Activated T-helper 1 cell treated with Interleukin-2 at 50 U/mL for 16 hours (primary cell): Measurements from ENCODE around the gene ZNF547.

Source experiments
- DNase-seq: peaks from one replicate; pipeline ENCODE4 v3.0.0-alpha.2; 2020; ENCODE audit warnings: low read depth

ZNF547 gene

GRCh38 chr19:57362997-57363687 lies at the start of gene ZNF547, which contains the start of gene TRAPPC2B:
Gene ZNF547 (plus strand): TSS chr19:57363551. CDS start chr19:57368556, 5,005 bp downstream.
Gene TRAPPC2B (plus strand): TSS chr19:57363551. CDS start chr19:57364834, 1,283 bp downstream.
- peak; percentile 96 for DNase-seq

GRCh38 chr19:57314146-57314545 lies 49.2 kb upstream of the ZNF547 start:
- no peak for DNase-seq

GRCh38 chr19:57317503-57317902 lies 45.8 kb upstream of the ZNF547 start:
- DNase-seq, result no peak

- DNase-seq, result no peak
These were observed 43.5 kb upstream of the ZNF547 start for GRCh38 chr19:57319869-57320179.

GRCh38 chr19:57320180-57321084 lies 42.9 kb upstream of the ZNF547 start, which contains the start of gene ZNF543:
Gene ZNF543 (plus strand): TSS chr19:57320472. CDS start chr19:57320854, 382 bp downstream.
- DNase-seq, result peak; percentile 81

- no peak for DNase-seq
These were observed 42.2 kb upstream of the ZNF547 start for GRCh38 chr19:57321116-57321515.

GRCh38 chr19:57321751-57322150 lies 41.6 kb upstream of the ZNF547 start:
- no peak for DNase-seq

GRCh38 chr19:57324992-57325391 lies 38.4 kb upstream of the ZNF547 start:
- no peak for DNase-seq

- no peak for DNase-seq
These were observed 35.4 kb upstream of the ZNF547 start for GRCh38 chr19:57327993-57328392.

- no peak for DNase-seq
These were observed 29.2 kb upstream of the ZNF547 start for GRCh38 chr19:57334191-57334590.

- no peak for DNase-seq
These were observed 24.5 kb upstream of the ZNF547 start for GRCh38 chr19:57338877-57339276.

GRCh38 chr19:57342582-57342981 lies 20.8 kb upstream of the ZNF547 start:
- DNase-seq, result no peak

GRCh38 chr19:57348136-57348535 lies 15.2 kb upstream of the ZNF547 start:
- no peak for DNase-seq

GRCh38 chr19:57350877-57351805 lies 12.2 kb upstream of the ZNF547 start, which contains the start of gene ZNF304:
Gene ZNF304 (plus strand): TSS chr19:57351271. CDS start chr19:57351665, 394 bp downstream.
- DNase-seq, result peak; percentile 65

GRCh38 chr19:57351867-57352266 lies 11.5 kb upstream of the ZNF547 start:
- DNase-seq, result no peak

- no peak for DNase-seq
These were observed 7.4 kb upstream of the ZNF547 start for GRCh38 chr19:57355916-57356315.

- DNase-seq, result no peak
These were observed 5.9 kb upstream of the ZNF547 start for GRCh38 chr19:57357406-57357805.

- DNase-seq, result no peak
These were observed 4.1 kb upstream of the ZNF547 start for GRCh38 chr19:57359300-57359699.

GRCh38 chr19:57362419-57362818 lies 932 bp upstream of the ZNF547 start:
- no peak for DNase-seq

- no peak for DNase-seq
These were observed 384 bp downstream of the ZNF547 start for GRCh38 chr19:57363688-57364181.

- no peak for DNase-seq
These were observed 3.4 kb downstream of the ZNF547 start for GRCh38 chr19:57366776-57367175.

- DNase-seq, result no peak
These were observed 10.8 kb downstream of the ZNF547 start for GRCh38 chr19:57374179-57374578.
